IMR-90 (cell line): ENCODE measurements around the gene NXPE1. TPM values are rescaled to one million over a fixed set of nuclear protein-coding genes. Genes with fewer than 3 reads are reported as not detected.

Experiments
- ATAC-seq: fragments of 200-7000 bp; cut with Tn5 transposase; 2 replicates; pipeline ENCODE4 v1.9.1; 2020; ENCODE audit warnings: low read depth, mild to moderate bottlenecking, moderate library complexity
- BruUV-seq: library from RNA; stranded (reverse); fragments of 400-500 nt; replicated peaks from 2 replicates; lab custom pipeline; 2021; lab: Mats Ljungman, UMichigan
- CTCF ChIA-PET: fragments of 300-600 bp; formaldehyde crosslinking; extraction: SDS; loops from one replicate; lab custom pipeline; 2021; ENCODE audit warnings: antibody characterized with exemption; lab: Yijun Ruan, JAX
- POLR2A ChIA-PET: fragments of 300-600 bp; sonication (Branson Sonifier 250); formaldehyde crosslinking; loops from one replicate; lab custom pipeline; 2022; ENCODE audit warnings: antibody characterized with exemption; ENCODE audit not compliant: unreplicated experiment; lab: Charles Lee
- DNase-seq: peaks from one replicate; pipeline ENCODE4 v3.0.0; 2013
- H2AFZ ChIP-seq: replicated peaks from 2 replicates; pipeline ENCODE3; 2013; ENCODE audit warnings: low read length, mild to moderate bottlenecking; ENCODE audit not compliant: poor library complexity
- H2AK5ac ChIP-seq: 2 replicates; pipeline ENCODE4 v1.6.1; 2013; ENCODE audit warnings: low read depth, low read length, inconsistent platforms
- H2AK9ac ChIP-seq: replicated peaks from 2 replicates; pipeline ENCODE3; 2013; ENCODE audit warnings: mild to moderate bottlenecking, low read depth, low read length, moderate library complexity; ENCODE audit not compliant: poor library complexity
- H2BK120ac ChIP-seq: 2 replicates; pipeline ENCODE4 v1.6.1; 2013; ENCODE audit warnings: low read depth, low read length, inconsistent platforms
- H2BK15ac ChIP-seq: 3 replicates; pipeline ENCODE4 v1.6.1; 2013; ENCODE audit warnings: low read depth, low read length, inconsistent platforms
- H2BK20ac ChIP-seq: 2 replicates; pipeline ENCODE4 v1.6.1; 2013; ENCODE audit warnings: low read depth, mild to moderate bottlenecking, inconsistent platforms, low read length, moderate library complexity
- H2BK5ac ChIP-seq: 2 replicates; pipeline ENCODE4 v1.6.1; 2013; ENCODE audit warnings: mild to moderate bottlenecking, low read depth, low read length, inconsistent platforms; ENCODE audit not compliant: poor library complexity, severe bottlenecking
- H3K14ac ChIP-seq: replicated peaks from 2 replicates; pipeline ENCODE4 v1.6.1; 2013; ENCODE audit warnings: low read depth, low read length, inconsistent platforms
- H3K18ac ChIP-seq: 2 replicates; pipeline ENCODE4 v1.6.1; 2013; ENCODE audit warnings: low read depth, low read length, control low read depth
- H3K23ac ChIP-seq: 2 replicates; pipeline ENCODE4 v1.6.1; 2013; ENCODE audit warnings: low read depth, low read length, inconsistent platforms
- H3K27ac ChIP-seq: 2 replicates; pipeline ENCODE4 v1.5.1; 2013; ENCODE audit warnings: mild to moderate bottlenecking, control low read depth, low read length; ENCODE audit not compliant: insufficient read depth
- H3K27me3 ChIP-seq: 2 replicates; pipeline ENCODE4 v1.6.1; 2013; ENCODE audit warnings: low read length; ENCODE audit not compliant: control insufficient read depth, insufficient read depth
- H3K36me3 ChIP-seq: 2 replicates; pipeline ENCODE4 v1.6.1; 2013; ENCODE audit warnings: low read length, mixed read lengths; ENCODE audit not compliant: control insufficient read depth, insufficient read depth
- H3K4ac ChIP-seq: 2 replicates; pipeline ENCODE4 v1.6.1; 2013; ENCODE audit warnings: low read depth, low read length, inconsistent platforms
- H3K4me1 ChIP-seq: 2 replicates; pipeline ENCODE4 v1.6.1; 2013; ENCODE audit warnings: low read length, mixed read lengths; ENCODE audit not compliant: control insufficient read depth, insufficient read depth
- H3K4me2 ChIP-seq: 2 replicates; pipeline ENCODE4 v1.6.1; 2013; ENCODE audit warnings: low read depth, mild to moderate bottlenecking, control low read depth, low read length, moderate library complexity
- H3K4me3 ChIP-seq: 2 replicates; pipeline ENCODE4 v1.5.1; 2013; ENCODE audit warnings: low read depth, mild to moderate bottlenecking, control low read depth, low read length, moderate library complexity; ENCODE audit not compliant: insufficient read depth
- H3K56ac ChIP-seq: 2 replicates; pipeline ENCODE4 v1.6.1; 2013; ENCODE audit warnings: low read length, inconsistent platforms; ENCODE audit not compliant: insufficient read depth; ENCODE audit errors: extremely low read depth
- H3K79me1 ChIP-seq, 2 experiments: 2 replicates each; pipeline ENCODE4 v1.6.1; 2013; ENCODE audit warnings: low read length in 2 of 2, inconsistent platforms in 1 of 2, low read depth in 1 of 2
- H3K9ac ChIP-seq: 2 replicates; pipeline ENCODE4 v1.6.1; 2013; ENCODE audit warnings: low read depth, low read length, control low read depth
- H3K9me1 ChIP-seq: 2 replicates; pipeline ENCODE4 v1.6.1; 2013; ENCODE audit warnings: low read length, inconsistent platforms; ENCODE audit not compliant: insufficient read depth
- H3K9me3 ChIP-seq: 2 replicates; pipeline ENCODE4 v1.6.1; 2013; ENCODE audit warnings: low read length; ENCODE audit not compliant: control insufficient read depth, insufficient read depth
- H4K20me1 ChIP-seq: 2 replicates; pipeline ENCODE4 v1.6.1; 2013; ENCODE audit warnings: low read length, inconsistent platforms; ENCODE audit not compliant: insufficient read depth
- H4K5ac ChIP-seq: 2 replicates; pipeline ENCODE4 v1.6.1; 2013; ENCODE audit warnings: mild to moderate bottlenecking, low read depth, low read length, control low read depth
- H4K8ac ChIP-seq, 2 experiments: 2 replicates each; pipeline ENCODE4 v1.6.1; 2013; ENCODE audit warnings: low read depth in 2 of 2, low read length in 2 of 2, control low read depth in 1 of 2, inconsistent platforms in 1 of 2
- H4K91ac ChIP-seq: 2 replicates; pipeline ENCODE4 v1.6.1; 2013; ENCODE audit warnings: low read depth, low read length, inconsistent platforms; ENCODE audit not compliant: insufficient read depth
- CEBPB ChIP-seq: IDR thresholded peaks from 2 replicates; pipeline ENCODE4 v1.6.1; 2012; ENCODE audit warnings: low read depth, low read length, improper control_type of control experiment
- CTCF ChIP-seq: conservative IDR thresholded peaks from 2 replicates; pipeline ENCODE4 v1.5.1; 2012; ENCODE audit warnings: mild to moderate bottlenecking, low read depth, low read length, improper control_type of control experiment
- ELK1 ChIP-seq: fragments of 150-350 bp; IDR thresholded peaks from 2 replicates; pipeline ENCODE4 v1.6.1; 2016; ENCODE audit warnings: low read depth, mild to moderate bottlenecking, low read length, moderate library complexity, borderline replicate concordance
- WGBS, 2 experiments: methylation state at CpG; one replicate each; pipeline versions ENCODE4 v1.1.5 to v1.1.7; 2013; ENCODE audit warnings: missing lambda C conversion rate in 2 of 2; ENCODE audit not compliant: insufficient read length in 1 of 2; ENCODE audit errors: extremely low coverage in 2 of 2; 5-methylcytosine and 5-hydroxymethylcytosine counted together
- dilution Hi-C: fragments of 300-500 bp; cut with HindIII; formaldehyde crosslinking; loops from one replicate; pipeline ENCODE4 v1.14.3; 2018; ENCODE audit warnings: low sequenced_read_pairs; ENCODE audit not compliant: unreplicated experiment
- in situ Hi-C: fragments of 300-500 bp; cut with MboI; formaldehyde crosslinking; loops from 3 replicates; pipeline ENCODE4 v1.14.3; 2019; ENCODE audit warnings: low sequenced_read_pairs, inconsistent platforms, mixed read lengths
- intact Hi-C: fragments of 100-400 bp; cut with micrococcal nuclease; formaldehyde crosslinking; loops from 2 replicates; pipeline ENCODE4 v1.10.0; 2022
- polyA plus RNA-seq, 3 experiments: library from polyadenylated mRNA; depleted of rRNA; stranded (reverse); fragments of >200 nt; gene quantifications; 2 replicates each; pipeline ENCODE4 v1.2.3, GENCODE V29; 2012; ENCODE audit warnings: low replicate concordance in 1 of 3
- total RNA-seq: library from RNA; depleted of rRNA; stranded (reverse); fragments of >200 nt; gene quantifications from 2 replicates; pipeline ENCODE4 v1.2.3, GENCODE V29; 2012

Gene NXPE1
- total and polyA plus RNA-seq, 2 of the 4 experiments (the other 2 are of a cell fraction): not detected

GRCh38 chr11:114566276-114566675 is 6.6 kb upstream of the NXPE1 start:
- CTCF ChIA-PET: no interaction called here
- POLR2A ChIA-PET: no interaction called here
- TF ChIP-seq CEBPB (no peak), CTCF (no peak), ELK1 (no peak)

More at GRCh38 chr11:114566276-114566675, 6.6 kb upstream of the NXPE1 start:
- H3K4ac ChIP-seq: no peak overlapping the region
- no peak overlapping the region for H3K9ac ChIP-seq
- no peak overlapping the region for H3K27ac ChIP-seq
- ATAC-seq (no peak), DNase-seq (no peak)
- no peak overlapping the region for H4K5ac ChIP-seq
- no peak overlapping the region for H4K91ac ChIP-seq
- no peaks in the 10 kb centered on the region for H3K9me3 ChIP-seq
- no peak overlapping the region for H2AK9ac ChIP-seq
- no peaks in the 10 kb centered on the region for H3K36me3 ChIP-seq
- no peaks in the 10 kb centered on the region for H3K9me1 ChIP-seq
- H2AK5ac ChIP-seq: no peak overlapping the region
- in situ Hi-C loops (no loop called here), intact Hi-C loops (no loop called here), dilution Hi-C loops (no loop called here)
- no peaks in the 10 kb centered on the region for H4K20me1 ChIP-seq
- no CpG with 5 or more reads among the region's 2 CpGs for WGBS, 2 experiments
- H2BK5ac ChIP-seq: no peak overlapping the region
- no peak overlapping the region for H3K4me2 ChIP-seq
- no peak overlapping the region for H3K4me3 ChIP-seq
- H3K18ac ChIP-seq: no peak overlapping the region
- no peak overlapping the region for H2BK15ac ChIP-seq
- no peak overlapping the region for H3K23ac ChIP-seq
- no peak overlapping the region for H4K8ac ChIP-seq
- no peak overlapping the region for H3K56ac ChIP-seq
- no TSS peak for BruUV-seq
- no peak overlapping the region for H2AFZ ChIP-seq
- H3K4me1 ChIP-seq: no peaks in the 10 kb centered on the region
- H3K14ac ChIP-seq: no peak overlapping the region
- no peak overlapping the region for H2BK20ac ChIP-seq
- no peaks in the 10 kb centered on the region for H3K79me1 ChIP-seq
- no peaks in the 10 kb centered on the region for H3K27me3 ChIP-seq
- H2BK120ac ChIP-seq: no peak overlapping the region
